C4-2B (cell line): ENCODE results near the gene SLC9B2.

ENCODE experiments used
- ZFX ChIP-seq: fragments of 450-650 bp; IDR thresholded peaks from 2 replicates; pipeline ENCODE4 v1.6.1; 2017
- TF ChIP-seq, protein P1 (sequence below): fragments of 450-650 bp; conservative IDR thresholded peaks from 2 replicates; pipeline ENCODE4 v1.5.1; 2017; ENCODE audit warnings: mild to moderate bottlenecking

DNA sequence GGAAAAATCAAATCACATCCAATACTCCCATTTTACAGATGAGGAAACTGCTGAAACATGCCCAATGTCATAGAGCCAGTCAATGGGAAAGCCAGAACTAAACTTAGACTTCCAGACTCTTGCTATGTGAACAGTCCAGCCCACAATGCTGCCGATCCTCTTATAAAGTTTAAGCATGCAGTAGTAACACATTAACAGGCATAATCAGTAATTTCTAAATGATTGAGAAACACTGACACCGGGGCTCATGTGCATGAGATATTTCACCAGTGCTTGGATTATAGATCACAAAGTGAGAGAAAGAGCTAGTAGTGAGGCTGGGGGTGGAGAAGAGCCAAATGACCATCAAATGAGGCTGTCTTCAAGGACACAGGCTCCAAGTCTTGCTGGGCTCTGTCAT lies 20.6 kb upstream of the SLC9B2 start:
- TF ChIP-seq, protein P1, sequence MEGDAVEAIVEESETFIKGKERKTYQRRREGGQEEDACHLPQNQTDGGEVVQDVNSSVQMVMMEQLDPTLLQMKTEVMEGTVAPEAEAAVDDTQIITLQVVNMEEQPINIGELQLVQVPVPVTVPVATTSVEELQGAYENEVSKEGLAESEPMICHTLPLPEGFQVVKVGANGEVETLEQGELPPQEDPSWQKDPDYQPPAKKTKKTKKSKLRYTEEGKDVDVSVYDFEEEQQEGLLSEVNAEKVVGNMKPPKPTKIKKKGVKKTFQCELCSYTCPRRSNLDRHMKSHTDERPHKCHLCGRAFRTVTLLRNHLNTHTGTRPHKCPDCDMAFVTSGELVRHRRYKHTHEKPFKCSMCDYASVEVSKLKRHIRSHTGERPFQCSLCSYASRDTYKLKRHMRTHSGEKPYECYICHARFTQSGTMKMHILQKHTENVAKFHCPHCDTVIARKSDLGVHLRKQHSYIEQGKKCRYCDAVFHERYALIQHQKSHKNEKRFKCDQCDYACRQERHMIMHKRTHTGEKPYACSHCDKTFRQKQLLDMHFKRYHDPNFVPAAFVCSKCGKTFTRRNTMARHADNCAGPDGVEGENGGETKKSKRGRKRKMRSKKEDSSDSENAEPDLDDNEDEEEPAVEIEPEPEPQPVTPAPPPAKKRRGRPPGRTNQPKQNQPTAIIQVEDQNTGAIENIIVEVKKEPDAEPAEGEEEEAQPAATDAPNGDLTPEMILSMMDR: no peak
- TF ChIP-seq ZFX: no peak
